Pancreas (tissue), 10 donors: ENCODE data around the gene SVEP1. TPM values are rescaled to one million over a fixed set of nuclear protein-coding genes. Genes with fewer than 3 reads are reported as not detected.

Source experiments
- ATAC-seq, 4 donors: fragments of 200-7000 bp; cut with Tn5 transposase; one replicate each; pipeline versions ENCODE4 v1.8.0 to v1.9.1; 2020; ENCODE audit warnings: mild to moderate bottlenecking in 4 of 4, moderate library complexity in 4 of 4
- DNase-seq, 6 donors: peaks; one replicate each; pipeline ENCODE4 v3.0.0-alpha.2; 2020
- FAIRE-seq: peaks from 2 replicates; lab custom pipeline; 2012; peaks lifted over from hg19 to GRCh38; lab: Jason Lieb, UNC
- H3K27ac ChIP-seq, 4 donors: fragments of 200-600 bp; sonication (generic); 1 replicate in 3 of 4; 2 replicates in 1 of 4; pipeline versions ENCODE4 v1.5.0 to v1.8.0; 2020
- H3K27me3 ChIP-seq, 4 donors: fragments of 200-600 bp; one replicate each; pipeline ENCODE4 v1.8.0; 2021
- H3K36me3 ChIP-seq, 3 donors: fragments of 200-600 bp; sonication (generic) in 1 of 3; one replicate each; pipeline versions ENCODE4 v1.5.0 to v1.8.0; 2020 to 2021
- H3K4me1 ChIP-seq, 3 donors: fragments of 200-600 bp; one replicate each; pipeline ENCODE4 v1.8.0; 2021
- H3K4me3 ChIP-seq, 4 donors: fragments of 200-600 bp; sonication (generic) in 2 of 4; one replicate each; pipeline versions ENCODE4 v1.5.0 to v1.8.0; 2020 to 2021
- H3K9me3 ChIP-seq, 4 donors: fragments of 200-600 bp; one replicate each; pipeline ENCODE4 v1.8.0; 2021
- WGBS, 2 donors: extraction: QIAGEN DNeasy Blood & Tissue Kit; methylation state at CpG; one replicate each; pipeline ENCODE4 v1.1.7; 2013; 5-methylcytosine and 5-hydroxymethylcytosine counted together
- intact Hi-C, 3 donors: fragments of 100-400 bp; cut with DNase I; formaldehyde crosslinking; loops; one replicate each; pipeline versions ENCODE4 v1.11.1 to v1.14.2; 2022
- polyA plus RNA-seq, 2 donors: library from polyadenylated mRNA; stranded (reverse); fragments of 200-250 nt; gene quantifications; one replicate each; pipeline ENCODE4 v1.2.3, GENCODE V29; 2013
- total RNA-seq, 6 donors: library from RNA; stranded (reverse); fragmentation: NEBNext Ultra II Directional in 4 of 6; extraction: Animal tissue kit (Norgen Biotek cat#: 25700) in 4 of 6; gene quantifications; one replicate each; pipeline versions ENCODE4 v1.2.1 to v1.2.4, GENCODE V29; 2021 to 2023
- TF ChIP-seq, protein P1 (sequence below), 4 donors: fragments of 200-600 bp; sonication (generic) in 3 of 4; IDR thresholded peaks; one replicate each; pipeline versions ENCODE4 v1.5.0 to v1.8.0; 2021; ENCODE audit warnings: antibody characterized with exemption in 4 of 4
- donor health status: healthy with polysubstance abuse.
- donor health status: DM: no; HTN: no; CAD: no; lungs with moderate emphysema.
- donor health status: DM: no; HTN: no; CAD: no.
- donor health status: control.
- donor health status: control.
- donor health status: Bipolar disorder and iron deficiency.
- donor health status: DM: yes; HTN: yes; CAD: no.
- donor health status: DM: no; HTN: no; CAD: no.
- donor health status: DM: no; HTN: no; CAD: no.
- donor health status: DM: yes; HTN: yes; CAD: no.

The SVEP1 gene
- total and polyA plus RNA-seq, 8 donors: 0.96 to 12.8 (median 4.3) TPM

DNA sequence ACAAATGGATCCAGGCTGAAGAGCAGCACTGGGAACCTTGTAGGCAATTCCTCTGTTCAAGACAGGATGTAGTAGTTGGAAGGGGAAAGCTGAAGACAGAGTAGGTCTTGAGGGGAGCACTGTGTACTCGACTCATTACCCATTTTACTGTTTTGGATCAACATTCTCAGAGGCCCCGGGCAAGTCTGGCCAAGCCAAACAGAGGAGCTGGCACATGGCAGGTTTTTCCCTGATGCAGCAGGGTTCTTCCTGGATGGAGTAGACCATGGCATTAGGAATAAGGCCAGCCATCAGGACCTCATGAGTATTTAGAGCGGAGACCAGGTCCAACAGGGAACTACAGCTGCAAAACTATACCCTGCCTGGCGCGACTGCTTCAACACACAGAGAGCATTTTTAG, 4.4 kb downstream of the SVEP1 start:
- Histone ChIP-seq H3K27ac (no peak overlapping the region), H3K9me3 (no peaks in the 10 kb centered on the region), H3K4me3 (no peak overlapping the region), H3K27me3 (peaks cover 0 to 14% (median 4%) of the 10 kb centered on the region in 4 donors), H3K36me3 (no peaks in the 10 kb centered on the region), H3K4me1 (no peaks in the 10 kb centered on the region)
- no peak for FAIRE-seq
- no peak for ATAC-seq
- TF ChIP-seq, protein P1, sequence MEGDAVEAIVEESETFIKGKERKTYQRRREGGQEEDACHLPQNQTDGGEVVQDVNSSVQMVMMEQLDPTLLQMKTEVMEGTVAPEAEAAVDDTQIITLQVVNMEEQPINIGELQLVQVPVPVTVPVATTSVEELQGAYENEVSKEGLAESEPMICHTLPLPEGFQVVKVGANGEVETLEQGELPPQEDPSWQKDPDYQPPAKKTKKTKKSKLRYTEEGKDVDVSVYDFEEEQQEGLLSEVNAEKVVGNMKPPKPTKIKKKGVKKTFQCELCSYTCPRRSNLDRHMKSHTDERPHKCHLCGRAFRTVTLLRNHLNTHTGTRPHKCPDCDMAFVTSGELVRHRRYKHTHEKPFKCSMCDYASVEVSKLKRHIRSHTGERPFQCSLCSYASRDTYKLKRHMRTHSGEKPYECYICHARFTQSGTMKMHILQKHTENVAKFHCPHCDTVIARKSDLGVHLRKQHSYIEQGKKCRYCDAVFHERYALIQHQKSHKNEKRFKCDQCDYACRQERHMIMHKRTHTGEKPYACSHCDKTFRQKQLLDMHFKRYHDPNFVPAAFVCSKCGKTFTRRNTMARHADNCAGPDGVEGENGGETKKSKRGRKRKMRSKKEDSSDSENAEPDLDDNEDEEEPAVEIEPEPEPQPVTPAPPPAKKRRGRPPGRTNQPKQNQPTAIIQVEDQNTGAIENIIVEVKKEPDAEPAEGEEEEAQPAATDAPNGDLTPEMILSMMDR (IDR thresholded peaks at IDR 0.05): no peak
- intact Hi-C loops: no loop called here
- 69 to 77% methylated on average over 5 of the region's 5 CpGs for WGBS, 2 donors
- no peak for DNase-seq

DNA sequence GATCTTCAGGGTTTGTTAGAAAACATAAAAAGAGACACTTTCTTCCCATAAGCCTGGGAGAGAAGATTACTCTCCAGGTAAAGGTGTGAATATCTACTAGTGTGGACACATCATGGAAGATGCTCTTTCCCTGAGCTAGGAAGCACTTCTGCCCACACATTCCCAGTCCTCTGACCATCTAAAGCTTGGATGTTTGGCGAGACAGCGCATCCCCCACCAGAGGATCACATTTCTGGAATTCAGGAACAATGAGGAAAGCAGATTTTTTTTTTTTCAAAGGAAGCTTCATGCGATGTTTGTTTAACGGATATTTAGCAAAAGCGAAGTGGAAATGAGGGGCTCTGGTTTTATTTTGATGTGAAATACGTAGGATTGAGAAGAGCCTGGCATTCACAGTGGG, 6.2 kb downstream of the SVEP1 start:
- Histone ChIP-seq H3K9me3 (no peaks in the 10 kb centered on the region), H3K27ac (no peak overlapping the region), H3K4me1 (no peaks in the 10 kb centered on the region), H3K4me3 (no peak overlapping the region), H3K36me3 (no peaks in the 10 kb centered on the region), H3K27me3 (peaks cover 0 to 14% (median 4%) of the 10 kb centered on the region in 4 donors)
- WGBS, 2 donors: 65 to 75% methylated on average over 6 of the region's 6 CpGs
- no peak for FAIRE-seq
- no peak for ATAC-seq
- TF ChIP-seq, protein P1 (IDR thresholded peaks at IDR 0.05): no peak
- intact Hi-C loops: no loop called here
- no peak for DNase-seq

DNA sequence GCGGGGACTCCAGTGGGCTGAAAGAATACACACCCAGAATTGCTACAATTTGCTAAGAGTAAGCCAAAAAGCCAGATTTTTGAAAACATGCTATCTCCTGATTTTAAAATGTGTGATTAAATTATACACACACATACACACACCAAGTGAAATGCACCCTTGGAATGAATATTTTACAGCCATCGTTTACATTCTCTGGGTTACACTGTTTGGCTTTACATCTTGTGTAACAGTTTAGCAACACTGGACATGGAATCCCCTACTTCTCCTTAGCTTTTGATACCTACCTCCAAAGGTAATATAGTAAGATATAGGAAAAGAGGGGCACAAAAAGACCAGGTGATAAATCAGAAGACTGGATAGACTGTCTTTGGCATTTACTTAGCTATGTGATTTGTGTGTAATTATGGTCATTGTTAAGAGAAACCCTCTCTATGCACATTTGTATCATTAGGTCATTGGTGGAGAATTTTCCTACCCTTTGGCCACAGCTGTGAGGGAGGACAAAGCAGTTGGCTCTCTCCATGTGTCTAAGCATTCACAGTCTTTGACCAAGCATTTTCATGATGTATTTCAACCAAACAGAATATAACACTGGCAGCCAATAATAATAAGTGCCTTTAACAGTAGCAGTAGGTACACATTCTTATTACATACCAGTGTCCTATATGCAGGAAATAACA, 7.6 kb downstream of the SVEP1 start:
- FAIRE-seq: no peak
- no peak for DNase-seq
- 64 to 83% methylated on average over 2 of the region's 2 CpGs for WGBS, 2 donors
- no peak overlapping the region for H3K27ac ChIP-seq
- no peaks in the 10 kb centered on the region for H3K4me1 ChIP-seq
- no peaks in the 10 kb centered on the region for H3K36me3 ChIP-seq
- H3K27me3 ChIP-seq: peaks cover 0 to 7% (median 1%) of the 10 kb centered on the region in 4 donors
- H3K9me3 ChIP-seq: no peaks in the 10 kb centered on the region
- ATAC-seq: no peak
- intact Hi-C loops: no loop called here
- TF ChIP-seq, protein P1 (IDR thresholded peaks at IDR 0.05): no peak
- H3K4me3 ChIP-seq: no peak overlapping the region

DNA sequence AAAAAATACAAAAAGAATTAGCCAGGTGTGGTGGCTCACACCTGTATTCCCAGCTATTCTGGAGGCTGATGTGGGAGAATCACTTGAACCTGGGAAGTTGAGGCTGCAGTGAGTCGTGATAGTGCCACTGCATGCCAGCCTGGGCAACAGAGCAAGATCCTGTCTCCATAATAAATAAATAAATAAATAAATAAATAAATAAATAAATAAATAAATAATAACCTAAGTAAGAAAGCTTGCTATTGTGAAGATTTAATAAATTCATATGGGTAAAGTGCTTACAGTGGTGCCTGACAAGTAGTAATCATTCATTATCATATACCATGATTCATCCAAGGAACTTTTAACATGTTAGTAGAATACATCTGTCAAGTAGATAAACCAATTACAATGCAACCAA, 13.4 kb downstream of the SVEP1 start:
- 79 to 84% methylated on average over 1 of the region's 1 CpG for WGBS, 2 donors
- TF ChIP-seq, protein P1 (IDR thresholded peaks at IDR 0.05): no peak
- H3K27me3 ChIP-seq: no peaks in the 10 kb centered on the region
- no peak overlapping the region for H3K27ac ChIP-seq
- H3K4me3 ChIP-seq: no peak overlapping the region
- no peaks in the 10 kb centered on the region for H3K9me3 ChIP-seq
- intact Hi-C loops: no loop called here
- FAIRE-seq (no peak), ATAC-seq (no peak), DNase-seq (no peak)
- H3K36me3 ChIP-seq: no peaks in the 10 kb centered on the region
- no peaks in the 10 kb centered on the region for H3K4me1 ChIP-seq

DNA sequence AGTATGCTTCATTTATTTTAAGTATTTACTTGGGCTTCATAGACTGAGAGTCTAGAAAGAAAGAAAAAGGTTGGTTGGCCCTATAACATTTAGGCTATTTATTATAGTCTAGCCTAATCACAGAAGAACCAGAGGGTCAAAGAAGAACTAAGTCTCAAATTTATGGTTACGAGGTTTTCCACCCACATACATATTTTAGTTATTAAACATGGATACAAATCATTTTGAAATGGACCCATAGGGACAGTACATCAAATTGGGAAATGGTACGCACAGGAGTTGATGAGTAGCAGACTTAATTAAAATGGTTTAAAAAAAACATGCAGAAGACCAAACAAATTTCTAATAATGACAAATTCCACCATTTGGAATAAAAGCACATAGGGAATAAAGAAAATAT, 17.7 kb downstream of the SVEP1 start:
- Histone ChIP-seq H3K4me1 (no peaks in the 10 kb centered on the region), H3K27ac (no peak overlapping the region), H3K4me3 (no peak overlapping the region), H3K9me3 (no peaks in the 10 kb centered on the region), H3K36me3 (no peaks in the 10 kb centered on the region), H3K27me3 (no peaks in the 10 kb centered on the region)
- ATAC-seq: no peak
- no peak for DNase-seq
- TF ChIP-seq, protein P1 (IDR thresholded peaks at IDR 0.05): no peak
- intact Hi-C loops: no loop called here
- FAIRE-seq: peak; percentile 17
- 88 to 91% methylated on average over 2 of the region's 2 CpGs for WGBS, 2 donors
